OCI-LY3 (cell line): ENCODE measurements around the gene TCERG1L.

Experiments
- H2AFZ ChIP-seq: fragments of 200-600, 300-600 bp; shearing (Covaris generic); 2 replicates; pipeline ENCODE4 v1.6.0; 2014; ENCODE audit warnings: antibody characterized with exemption, low read depth, low read length
- H3K27ac ChIP-seq: fragments of 200-600, 300-600 bp; sonication (generic); 2 replicates; pipeline ENCODE4 v1.5.1; 2014; ENCODE audit warnings: mild to moderate bottlenecking, low read length, moderate library complexity, mixed read lengths
- H3K27me3 ChIP-seq: fragments of 200-600, 300-600 bp; sonication (generic); 2 replicates; pipeline ENCODE4 v1.6.1; 2014; ENCODE audit warnings: low read depth, low read length, mixed read lengths
- H3K36me3 ChIP-seq: fragments of 200-600, 300-600 bp; sonication (generic); replicated peaks from 2 replicates; pipeline ENCODE3; 2014; ENCODE audit warnings: low read depth, low read length, mixed read lengths
- H3K4me1 ChIP-seq: fragments of 300-600, 200-600 bp; sonication (generic); 2 replicates; pipeline ENCODE4 v1.6.1; 2014; ENCODE audit warnings: low read length, mixed read lengths
- H3K4me2 ChIP-seq: fragments of 200-600, 300-600 bp; sonication (generic); 2 replicates; pipeline ENCODE4 v1.6.1; 2014; ENCODE audit warnings: low read length, mixed read lengths
- H3K4me3 ChIP-seq: fragments of 300-600, 200-600 bp; sonication (generic); 2 replicates; pipeline ENCODE4 v1.5.1; 2014; ENCODE audit warnings: antibody characterized with exemption, mild to moderate bottlenecking, low read length, moderate library complexity
- H3K79me2 ChIP-seq: fragments of 300-600, 200-600 bp; shearing (Covaris generic); 2 replicates; pipeline ENCODE4 v1.6.1; 2014; ENCODE audit warnings: mild to moderate bottlenecking, low read length, mixed read lengths
- H3K9ac ChIP-seq: fragments of 300-600, 200-600 bp; shearing (Covaris generic); 2 replicates; pipeline ENCODE4 v1.6.0; 2014; ENCODE audit warnings: mild to moderate bottlenecking, low read length, moderate library complexity
- H3K9me3 ChIP-seq: fragments of 200-600, 300-600 bp; shearing (Covaris generic); 2 replicates; pipeline ENCODE4 v1.6.1; 2014; ENCODE audit warnings: low read length, mixed read lengths; ENCODE audit not compliant: insufficient read depth
- H4K20me1 ChIP-seq: fragments of 200-600, 300-600 bp; sonication (generic); 2 replicates; pipeline ENCODE4 v1.6.1; 2016; ENCODE audit warnings: low read length, mixed read lengths; ENCODE audit not compliant: insufficient read depth
- CTCF ChIP-seq: fragments of 200-600, 300-600 bp; sonication (generic); IDR thresholded peaks from 2 replicates; pipeline ENCODE4 v1.5.1; 2014; ENCODE audit warnings: antibody characterized with exemption, low read length, low read depth
- EZH2phosphoT487 ChIP-seq: fragments of 200-600 bp; shearing (Covaris generic); IDR thresholded peaks from 2 replicates; pipeline ENCODE4 v1.6.1; 2018; ENCODE audit warnings: antibody characterized with exemption, mixed run types, low read depth

TCERG1L gene

GRCh38 chr10:131312478-131312836 lies 936 bp upstream of the TCERG1L start:
- H3K36me3 ChIP-seq, result no peaks in the 10 kb centered on the region

GRCh38 chr10:131311402-131311660 lies 190 bp downstream of the TCERG1L start:
- no peaks in the 10 kb centered on the region for H3K79me2 ChIP-seq

More at GRCh38 chr10:131312478-131312836, 936 bp upstream of the TCERG1L start:
- Histone ChIP-seq H3K4me2 (no peak overlapping the region), H3K4me1 (no peaks in the 10 kb centered on the region), H3K9me3 (no peaks in the 10 kb centered on the region), H3K4me3 (no peak overlapping the region), H3K79me2 (no peaks in the 10 kb centered on the region), H3K9ac (no peak overlapping the region), H2AFZ (no peak overlapping the region), H3K27me3 (no peaks in the 10 kb centered on the region), H3K27ac (no peak overlapping the region), H4K20me1 (no peaks in the 10 kb centered on the region)
- no peak for TF ChIP-seq EZH2phosphoT487
- no peak for TF ChIP-seq CTCF

GRCh38 chr10:131310551-131311401 lies 745 bp downstream of the TCERG1L start:
- H3K79me2 ChIP-seq, result no peaks in the 10 kb centered on the region
- H3K27ac ChIP-seq, result no peak overlapping the region
- H3K4me3 ChIP-seq, result no peak overlapping the region
- no peaks in the 10 kb centered on the region for H3K9me3 ChIP-seq
- H3K9ac ChIP-seq, result no peak overlapping the region
- no peak for TF ChIP-seq EZH2phosphoT487
- TF ChIP-seq CTCF, result no peak
- H2AFZ ChIP-seq, result no peak overlapping the region
- H3K4me2 ChIP-seq, result no peak overlapping the region
- no peaks in the 10 kb centered on the region for H3K27me3 ChIP-seq
- H3K36me3 ChIP-seq, result no peaks in the 10 kb centered on the region
- no peaks in the 10 kb centered on the region for H4K20me1 ChIP-seq
- no peaks in the 10 kb centered on the region for H3K4me1 ChIP-seq

More at GRCh38 chr10:131311402-131311660, 190 bp downstream of the TCERG1L start:
- H3K36me3 ChIP-seq, result no peaks in the 10 kb centered on the region
- H3K27me3 ChIP-seq, result no peaks in the 10 kb centered on the region
- H2AFZ ChIP-seq, result no peak overlapping the region
- TF ChIP-seq CTCF (no peak), EZH2phosphoT487 (no peak)
- no peak overlapping the region for H3K4me3 ChIP-seq
- H4K20me1 ChIP-seq, result no peaks in the 10 kb centered on the region
- H3K4me1 ChIP-seq, result no peaks in the 10 kb centered on the region
- no peak overlapping the region for H3K27ac ChIP-seq
- H3K9me3 ChIP-seq, result no peaks in the 10 kb centered on the region
- no peak overlapping the region for H3K4me2 ChIP-seq
- no peak overlapping the region for H3K9ac ChIP-seq

GRCh38 chr10:131310142-131310541 lies 1.4 kb downstream of the TCERG1L start:
- Histone ChIP-seq H4K20me1 (no peaks in the 10 kb centered on the region), H3K9ac (no peak overlapping the region), H3K27ac (no peak overlapping the region), H3K36me3 (no peaks in the 10 kb centered on the region), H3K79me2 (no peaks in the 10 kb centered on the region), H3K4me2 (no peak overlapping the region), H3K9me3 (no peaks in the 10 kb centered on the region), H3K4me3 (no peak overlapping the region), H3K27me3 (no peaks in the 10 kb centered on the region), H2AFZ (no peak overlapping the region), H3K4me1 (no peaks in the 10 kb centered on the region)
- TF ChIP-seq EZH2phosphoT487 (no peak), CTCF (no peak)
